ENCODE results near the gene SSTR4.

The SSTR4 gene

DNA sequence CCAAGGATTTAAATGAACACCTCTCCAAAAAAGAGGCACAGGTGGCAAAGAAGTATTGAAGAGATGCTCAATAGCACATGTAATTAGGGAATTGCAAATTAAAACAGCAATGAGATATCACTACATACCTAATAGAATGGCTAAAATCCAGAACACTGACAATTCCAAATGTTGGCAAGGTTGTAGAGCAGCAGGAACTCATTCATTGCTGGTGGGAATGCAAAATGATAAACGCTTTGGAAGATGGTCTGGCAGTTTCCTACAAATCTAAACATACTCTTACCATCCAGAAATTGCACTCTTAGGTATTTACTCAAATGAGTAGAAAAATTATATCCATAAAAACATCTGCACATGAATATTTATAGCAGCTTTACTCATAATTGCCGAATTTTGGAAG is 34.0 kb downstream of the SSTR4 start:
- no peak for DNase-seq

DNA sequence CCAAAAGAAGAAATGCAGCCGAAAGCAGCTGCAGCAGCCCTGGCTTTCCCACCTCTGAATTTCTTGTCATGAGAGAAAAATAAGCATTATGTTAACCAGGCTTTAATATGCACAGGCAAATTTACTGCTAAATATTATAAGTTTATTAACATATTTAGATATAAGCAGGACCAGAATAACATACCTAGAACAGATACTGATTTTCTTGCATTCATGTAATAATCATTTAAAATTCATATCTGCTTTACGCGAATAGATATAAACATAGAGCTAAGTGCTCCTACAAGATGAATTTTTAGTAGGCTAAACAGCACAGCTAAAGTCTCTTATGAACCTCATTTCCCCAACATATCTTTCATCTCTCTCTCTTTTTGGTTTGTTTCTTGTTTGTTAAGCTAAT is 36.3 kb downstream of the SSTR4 start:
- no peak for DNase-seq

DNA sequence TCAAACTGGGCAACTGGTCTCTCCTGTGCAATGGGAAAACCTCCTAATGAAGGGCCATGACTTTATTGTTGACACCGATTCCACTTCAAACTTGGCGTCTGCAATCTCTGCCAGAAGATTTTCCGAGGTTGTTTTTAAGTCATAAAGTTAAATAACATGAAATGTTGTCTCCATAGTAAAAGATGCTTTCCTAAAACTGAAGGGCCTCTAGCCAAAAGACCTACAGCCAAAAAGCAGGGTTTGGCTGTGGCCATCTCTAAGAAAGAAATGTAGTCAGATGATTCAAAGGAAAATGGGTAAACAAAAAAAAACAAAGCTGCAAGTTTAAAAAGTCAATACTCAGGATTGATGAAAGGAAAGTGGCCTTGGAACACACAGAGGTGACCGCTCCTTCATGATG is 36.9 kb downstream of the SSTR4 start:
- DNase-seq = no peak

DNA sequence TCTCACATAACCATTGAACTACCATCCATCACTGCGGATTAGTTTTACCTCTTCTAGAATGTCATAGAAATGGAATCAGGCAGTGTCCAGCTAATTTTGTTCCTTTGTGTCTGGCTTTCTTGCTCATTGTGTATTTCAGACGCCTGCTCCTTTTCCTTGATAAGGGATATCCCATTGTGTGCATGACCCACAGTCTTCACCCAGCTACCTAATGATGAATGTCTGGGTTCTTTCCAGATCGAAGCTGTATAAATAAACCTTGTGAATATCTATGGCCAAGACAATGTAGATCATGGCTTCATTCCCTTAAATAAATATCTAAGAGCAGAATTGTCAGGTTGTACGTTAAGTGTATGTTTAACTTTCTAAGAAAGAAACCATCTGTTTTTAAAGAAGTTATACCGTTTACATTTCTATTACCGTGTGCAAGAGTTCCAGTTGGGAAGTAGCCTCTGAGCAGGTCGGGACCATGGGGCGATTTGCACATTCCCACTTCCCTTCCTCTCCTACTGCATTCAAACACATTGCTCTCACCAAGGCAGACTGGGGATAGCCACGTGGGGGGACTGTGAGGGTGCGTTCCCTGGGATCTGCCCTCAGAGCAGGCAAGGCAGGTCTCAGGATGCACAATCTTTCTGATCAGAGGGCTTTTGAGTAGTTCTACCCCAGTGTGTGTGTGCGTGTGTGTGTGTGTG is 37.9 kb downstream of the SSTR4 start:
- DNase-seq = no peak

DNA sequence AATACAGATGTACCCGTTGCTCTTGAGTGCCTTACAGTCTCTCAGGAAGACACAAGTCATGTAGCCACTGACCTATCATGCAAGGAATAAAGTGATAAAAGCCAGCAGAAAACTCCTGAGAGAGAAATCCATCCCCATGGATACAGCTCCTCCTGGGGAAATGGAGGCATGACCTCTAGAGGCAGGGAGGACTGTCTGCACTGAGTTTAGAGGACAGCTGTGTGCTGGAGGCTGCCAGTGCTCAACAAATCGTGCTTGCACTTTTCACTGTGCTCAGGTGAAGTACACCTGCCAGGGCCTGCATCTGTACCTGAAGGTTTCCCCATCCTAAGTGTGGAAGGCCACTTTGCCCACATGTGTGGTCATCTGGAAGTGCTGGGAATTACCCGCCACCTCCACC is 38.9 kb downstream of the SSTR4 start:
- no peak for DNase-seq

DNA sequence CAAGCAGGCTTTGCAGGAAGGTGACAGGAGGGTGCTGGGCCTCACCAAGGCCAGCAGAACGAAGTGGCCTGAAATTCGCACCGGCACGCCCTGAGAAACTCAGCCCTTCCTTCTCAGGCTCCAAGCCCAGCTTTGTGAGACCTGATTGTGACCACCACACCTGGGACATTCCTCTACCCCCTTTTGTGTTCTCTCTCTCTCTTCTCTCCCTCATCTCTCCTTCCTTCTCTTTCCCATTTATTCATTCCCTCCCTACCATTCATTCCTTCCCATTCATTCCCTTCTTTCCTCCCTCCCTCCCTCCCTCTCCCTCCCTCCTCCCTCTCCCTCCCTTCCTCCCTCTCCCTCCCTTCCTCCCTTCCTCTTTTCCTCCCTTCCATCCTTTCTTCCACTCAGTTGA is 42.2 kb downstream of the SSTR4 start:
- no peak for DNase-seq

DNA sequence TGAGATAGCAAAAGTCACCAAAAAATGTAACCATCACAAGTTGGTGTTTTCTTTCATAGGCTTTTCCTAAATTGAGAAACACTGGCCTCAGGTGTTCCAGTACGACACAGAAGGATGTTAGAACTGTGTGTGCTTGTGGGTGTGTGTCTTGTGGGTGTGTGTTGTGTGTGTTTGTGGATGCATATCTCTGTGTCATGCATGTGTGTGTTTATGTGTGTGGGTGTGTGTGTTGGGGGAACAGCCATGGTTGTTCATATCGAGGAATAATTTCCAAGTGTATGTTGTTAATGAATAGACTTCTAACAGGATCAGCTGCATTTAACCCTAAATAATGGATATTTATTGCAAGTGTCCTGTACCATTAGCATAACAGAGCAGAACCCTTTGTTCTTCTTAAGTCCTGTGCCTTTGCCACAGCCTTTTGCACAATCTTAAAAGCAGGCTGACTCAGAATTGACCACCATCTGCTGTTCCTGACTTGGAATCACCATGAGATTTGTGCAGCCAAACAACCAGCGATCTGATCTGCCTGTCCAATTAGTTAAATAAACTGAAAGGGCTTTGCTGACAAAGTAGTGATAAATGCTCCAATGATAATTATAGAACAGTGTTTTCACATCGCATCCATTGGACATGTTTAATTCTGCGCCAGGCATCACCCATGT is 43.4 kb downstream of the SSTR4 start:
- DNase-seq = no peak

DNA sequence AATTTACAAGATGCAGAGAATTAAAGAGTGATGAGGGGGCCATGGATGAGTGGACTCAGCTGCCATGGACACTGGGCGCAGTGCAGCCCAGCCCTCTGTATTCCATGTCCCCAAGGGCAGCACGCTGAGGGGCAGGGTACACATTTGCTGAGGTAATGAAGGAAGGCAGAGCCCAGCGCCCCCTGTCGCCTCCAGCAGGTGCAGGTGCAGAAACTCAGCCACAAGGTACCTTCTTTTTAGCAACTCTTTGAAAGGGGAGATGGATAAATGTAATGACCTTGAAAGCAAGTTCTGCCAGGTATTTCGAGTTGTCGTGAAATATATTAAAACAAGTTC is 43.9 kb downstream of the SSTR4 start:
- no peak for DNase-seq

DNA sequence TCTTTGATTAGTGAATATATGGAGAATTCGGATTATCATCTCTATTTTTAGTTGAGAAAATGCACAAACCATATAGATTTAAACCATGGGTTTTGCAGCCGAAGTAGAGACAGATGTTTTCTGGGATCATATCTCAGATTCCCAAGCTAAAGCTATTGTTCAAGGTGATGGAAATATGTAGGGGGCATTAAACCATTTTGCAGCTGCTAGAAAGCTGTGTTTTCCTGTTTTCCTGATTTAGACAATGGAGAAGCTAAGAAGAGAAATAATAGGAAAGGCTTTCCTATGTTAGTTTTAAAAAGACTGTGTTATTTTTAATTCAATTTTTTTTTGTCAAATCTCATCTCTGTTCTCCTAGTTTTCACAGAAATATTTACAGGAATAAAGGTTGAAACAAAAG is 44.8 kb downstream of the SSTR4 start:
- no peak for DNase-seq

DNA sequence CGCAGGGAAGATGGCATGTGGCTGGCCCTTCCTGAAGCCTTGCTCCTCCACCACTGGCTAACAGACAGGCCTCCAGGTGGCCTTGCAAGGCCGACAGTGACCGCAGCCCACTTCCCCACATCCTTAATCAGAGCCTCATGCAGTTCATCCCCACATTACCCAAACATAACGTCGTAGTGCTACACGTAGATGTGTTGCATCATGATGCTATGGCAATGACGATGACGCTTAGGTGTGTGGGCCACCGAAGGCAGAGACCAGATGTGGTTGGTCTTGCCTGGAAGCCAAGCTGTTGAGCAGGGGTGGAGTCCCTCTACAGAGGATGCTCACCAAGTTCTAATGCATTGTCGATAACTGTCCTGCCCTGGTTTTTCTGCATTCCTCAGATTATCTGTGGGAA is 45.4 kb downstream of the SSTR4 start:
- DNase-seq = no peak

DNA sequence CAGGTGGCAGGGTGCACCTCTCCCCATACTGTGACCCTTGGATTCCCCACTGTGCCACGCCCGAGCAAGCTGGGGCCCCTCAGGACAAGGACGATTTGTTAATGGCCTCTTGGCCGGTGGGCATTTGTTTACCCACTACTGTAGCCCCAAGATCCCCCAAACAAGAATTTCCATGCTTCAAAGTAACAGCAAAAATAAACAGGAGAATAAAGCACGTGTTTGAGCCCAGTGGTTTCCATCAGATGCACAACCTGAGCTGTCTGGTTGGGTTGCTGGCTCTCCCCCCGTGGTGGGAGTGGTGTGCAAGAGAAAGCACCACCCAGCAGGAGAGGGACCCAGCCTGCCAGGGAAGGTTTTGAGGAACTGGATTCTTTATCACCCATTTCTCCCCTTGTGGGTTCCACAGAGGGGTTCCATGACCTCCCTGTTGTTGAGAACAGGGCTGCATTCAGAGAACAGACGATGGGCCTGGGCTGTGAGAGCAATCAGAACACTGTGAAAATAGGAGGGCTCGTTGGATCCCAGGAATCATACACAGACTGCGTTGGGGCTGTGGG is 46.2 kb downstream of the SSTR4 start:
- DNase-seq = no peak

DNA sequence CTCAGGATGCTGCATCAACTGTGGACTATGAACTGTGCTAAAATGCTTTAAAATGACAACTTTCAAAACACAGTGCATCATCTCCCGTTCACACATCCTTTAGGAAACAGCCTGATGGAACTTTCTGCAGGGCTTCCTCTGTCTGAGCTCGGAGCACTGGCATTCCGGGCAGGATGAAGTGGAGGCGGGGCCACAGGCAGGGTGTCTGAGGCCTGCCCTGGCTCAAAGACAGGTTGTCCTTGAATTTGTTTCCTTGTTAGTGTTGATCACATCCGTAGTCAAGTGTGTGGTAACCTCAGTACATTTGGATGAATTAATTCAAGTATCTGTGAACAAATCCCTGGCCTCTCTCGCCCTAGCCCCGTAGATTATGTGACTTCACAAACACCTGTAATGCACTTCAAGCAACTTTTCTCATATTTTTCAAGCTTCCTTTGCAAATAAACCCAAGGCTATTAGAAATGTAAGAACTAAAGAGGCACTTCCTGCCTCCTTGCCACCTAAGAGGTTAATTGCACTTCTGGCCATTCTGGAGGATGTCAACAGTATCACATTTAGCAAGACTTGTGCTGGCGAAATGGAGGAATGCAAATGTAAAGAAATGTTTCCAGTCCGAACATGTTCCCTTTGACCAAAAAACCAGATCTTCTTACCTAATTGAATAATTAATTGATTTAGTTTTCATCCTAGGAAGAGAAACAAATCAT is 47.9 kb downstream of the SSTR4 start:
- DNase-seq = no peak

DNA sequence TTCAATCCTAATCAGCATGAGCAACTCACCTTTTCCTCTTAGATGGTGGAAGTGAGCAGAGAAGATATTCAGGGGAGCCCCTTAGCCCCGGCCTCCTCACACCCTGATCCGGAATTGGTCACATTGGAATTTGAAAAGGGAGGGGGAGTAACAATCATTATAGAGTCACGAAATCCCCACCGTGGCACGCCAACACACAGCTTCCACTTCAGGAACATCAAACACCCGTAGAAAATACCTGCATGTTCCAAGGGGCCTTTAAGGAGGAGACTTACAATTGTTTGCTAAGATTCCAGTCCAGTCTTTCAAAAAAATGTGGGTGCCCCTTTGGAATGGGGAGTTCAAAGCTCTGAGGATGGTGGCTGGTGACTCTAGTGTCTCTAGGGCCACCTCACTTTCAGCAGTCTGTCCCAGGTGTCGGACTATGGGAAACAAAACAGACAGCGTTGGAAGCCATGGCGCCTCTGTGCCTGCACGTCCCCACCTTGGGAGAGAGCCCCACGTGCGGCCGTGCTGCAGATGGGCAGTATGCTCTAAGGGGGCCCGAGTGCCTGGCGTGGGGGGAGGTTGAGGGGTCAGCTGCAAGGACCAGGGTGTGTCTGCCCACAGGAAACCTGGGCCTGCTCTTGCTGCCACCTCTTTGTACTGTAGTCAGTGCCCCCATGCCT is 48.6 kb downstream of the SSTR4 start:
- no peak for DNase-seq

DNA sequence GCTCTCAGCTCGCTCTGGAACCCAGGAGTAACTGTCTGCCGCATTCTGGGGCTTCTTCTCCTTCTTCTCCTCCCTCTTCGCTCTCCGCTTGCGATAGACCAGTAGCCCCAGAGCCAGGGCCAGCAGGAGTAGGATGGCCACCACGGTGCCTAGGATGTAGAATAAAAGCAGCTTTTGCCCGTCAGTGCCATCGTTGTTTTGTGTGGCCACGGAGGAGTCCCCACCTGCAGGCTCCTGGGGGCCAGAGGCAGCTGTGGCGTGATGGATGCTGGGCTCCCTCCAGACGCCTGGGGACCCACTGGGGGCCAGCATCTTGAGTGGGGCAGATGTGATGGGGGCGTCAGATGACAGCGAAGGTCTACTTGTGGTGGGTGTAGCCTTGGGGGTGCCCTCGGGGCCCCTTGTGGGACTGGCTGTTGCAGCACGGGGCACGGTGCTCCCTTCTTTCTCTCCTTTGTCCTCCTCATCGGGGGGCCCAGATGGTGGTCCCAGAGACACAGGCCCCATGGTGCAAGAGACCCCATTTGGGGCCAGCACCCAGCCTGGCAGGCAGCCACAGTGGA is 49.3 kb downstream of the SSTR4 start:
- DNase-seq = no peak

DNA sequence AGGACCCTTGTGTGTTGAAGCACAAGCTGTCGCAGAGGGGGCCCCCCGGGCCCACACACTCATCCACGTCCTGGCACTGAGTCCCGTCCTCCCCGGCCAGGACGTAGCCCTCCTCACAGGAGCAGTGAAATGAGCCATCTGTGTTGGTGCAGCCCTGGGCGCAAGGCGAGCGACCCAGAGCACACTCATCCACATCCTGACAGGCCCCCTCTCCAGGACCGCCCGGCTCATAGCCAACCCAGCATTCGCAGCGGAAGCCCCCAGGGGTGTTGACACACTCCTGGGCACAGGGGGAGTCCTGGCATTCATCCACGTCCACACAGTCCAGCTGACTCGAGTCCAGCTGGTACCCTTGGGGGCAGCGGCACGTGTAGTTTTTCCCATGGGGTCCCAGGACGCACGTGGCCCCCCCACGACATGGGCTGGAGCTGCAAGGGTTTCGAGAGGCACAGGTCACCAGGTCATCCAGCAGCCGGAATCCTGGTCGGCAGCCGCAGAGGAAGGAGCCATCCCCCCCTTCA is 49.8 kb downstream of the SSTR4 start:
- no peak for DNase-seq

DNA sequence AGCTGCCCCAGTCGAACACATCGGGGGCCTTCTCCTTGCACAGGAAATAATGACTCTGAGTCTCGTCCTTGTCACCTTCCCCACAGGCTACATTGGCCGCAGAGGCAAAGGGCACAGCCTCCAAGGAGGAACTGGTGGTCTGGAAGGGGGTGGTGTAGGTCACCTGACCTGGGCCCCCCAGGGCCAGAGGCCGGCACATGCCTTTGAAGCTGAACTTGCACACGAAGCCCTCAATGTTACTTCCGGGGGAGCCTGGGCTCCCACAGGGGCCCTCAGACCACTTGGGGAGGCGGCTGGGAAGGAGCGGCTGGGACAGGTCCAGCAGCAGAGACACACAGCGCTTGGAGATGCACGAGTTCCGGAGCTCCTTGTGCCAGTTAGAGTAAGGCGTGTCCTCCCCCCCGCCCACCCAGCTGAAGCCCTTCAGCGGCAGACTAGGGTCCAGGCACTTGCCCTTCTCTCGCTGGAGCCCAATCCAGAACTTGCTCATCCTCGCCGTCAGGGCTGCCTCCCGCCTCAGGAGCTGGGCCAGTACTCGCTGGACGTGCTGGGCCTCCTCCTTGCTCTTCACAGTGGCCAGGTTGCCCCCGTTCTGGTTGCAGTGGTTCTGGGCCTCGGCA is 50.4 kb downstream of the SSTR4 start:
- DNase-seq = no peak

DNA sequence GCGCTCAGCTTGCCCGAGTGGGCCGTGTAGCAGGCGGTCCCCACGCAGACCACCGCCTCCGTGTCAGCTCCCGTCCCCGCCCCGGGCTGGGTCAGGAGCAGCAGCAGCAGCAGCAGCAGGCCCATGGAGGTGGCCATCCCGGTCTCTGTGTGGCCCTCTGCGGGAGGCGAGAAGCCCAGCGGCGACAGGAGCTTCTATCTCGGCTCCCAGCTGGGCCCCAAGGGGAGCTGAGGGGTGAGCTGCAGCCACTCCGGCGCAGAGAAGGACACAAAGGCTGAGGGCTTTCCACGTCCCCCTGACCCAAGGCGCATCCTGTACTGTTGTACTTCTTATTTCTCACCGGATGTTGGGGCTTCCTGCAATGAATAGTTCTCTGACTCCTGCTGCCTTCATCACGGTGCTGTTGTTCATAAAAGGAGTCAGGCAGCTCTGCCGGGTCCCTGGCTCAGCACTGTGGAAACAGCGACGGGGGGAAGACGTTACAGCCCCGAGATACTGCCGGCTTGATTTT is 51.0 kb downstream of the SSTR4 start, which contains the start of gene CD93:
Gene CD93, minus strand, starts transcription at position 269 of the 511 bp plus-strand sequence. Its CDS starts 132 bp downstream, at position 137.
- no peak for DNase-seq

DNA sequence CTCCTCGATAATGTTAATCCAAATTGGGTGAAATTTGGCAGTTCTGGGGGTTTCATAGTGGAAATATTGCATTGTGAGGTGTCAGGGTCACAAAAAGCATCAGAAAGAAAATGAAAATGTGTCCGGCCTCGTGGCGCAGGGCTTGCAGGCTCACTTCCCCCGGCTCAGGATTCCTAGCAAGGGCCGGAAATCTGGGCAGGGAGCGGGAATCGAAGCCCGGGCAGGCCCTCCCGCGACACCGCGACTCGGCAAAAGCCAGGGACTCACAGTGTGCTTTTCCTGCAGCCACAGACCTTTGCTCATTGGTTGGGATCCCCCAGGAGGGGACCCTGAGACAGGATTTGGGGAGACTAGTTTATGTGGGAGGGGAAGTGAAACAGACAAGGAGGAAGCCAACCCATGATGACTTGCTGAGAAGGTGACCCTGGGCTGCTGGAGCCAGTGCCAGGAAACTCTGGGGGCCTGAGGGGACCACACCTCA is 51.9 kb downstream of the SSTR4 start:
- no peak for DNase-seq

DNA sequence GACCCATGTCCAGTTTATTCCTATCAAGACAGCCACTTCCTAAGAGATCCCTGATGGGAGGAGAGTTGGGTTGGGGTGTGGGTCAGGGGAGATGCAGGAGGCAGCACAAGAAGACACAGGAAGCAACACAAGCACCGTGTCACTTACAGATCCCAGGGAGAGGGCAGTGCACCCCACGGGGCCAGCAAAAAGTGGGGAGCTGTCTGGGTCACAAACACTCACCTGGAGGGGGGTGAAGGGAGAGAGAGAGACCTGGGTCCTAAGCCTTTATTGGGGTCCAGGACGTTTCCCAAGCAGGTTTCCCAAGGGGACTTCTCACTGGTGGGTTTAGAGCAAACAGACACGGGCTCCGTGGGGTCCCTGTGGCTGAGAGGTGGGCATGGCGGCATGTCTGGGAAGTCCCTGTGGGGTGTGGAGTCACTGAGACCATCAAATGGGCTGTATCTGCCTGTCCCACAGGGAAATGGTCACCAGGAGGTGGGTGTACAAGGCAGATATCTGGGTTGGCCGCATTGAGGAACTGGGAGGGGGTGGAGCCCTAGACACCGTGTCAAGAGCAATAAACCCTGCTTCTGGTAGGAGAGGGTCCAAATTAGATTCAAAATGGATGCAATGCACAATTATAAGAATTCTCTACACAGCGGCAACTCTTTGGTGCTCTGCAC is 52.6 kb downstream of the SSTR4 start:
- no peak for DNase-seq

Measured in activated T-cell treated with anti-CD3 and anti-CD28 coated beads for 4 hours (primary cell).